A549 (cell line): ENCODE measurements around the gene IFNA4.

ENCODE experiments used
- BHLHE40 ChIP-seq: IDR thresholded peaks from 2 replicates; pipeline ENCODE4 v1.6.1; 2012; ENCODE audit warnings: low read depth, low read length, inconsistent platforms
- CEBPB ChIP-seq, 2 experiments: fragments of >200 bp in 1 of 2; sonication (Bioruptor Twin) in 1 of 2; formaldehyde crosslinking in 1 of 2; IDR thresholded peaks; 2 replicates each; pipeline ENCODE4 v1.6.1; 2012 to 2016
- CHD2 ChIP-seq: fragments of 150-350 bp; IDR thresholded peaks from 2 replicates; pipeline ENCODE4 v1.6.1; 2014; ENCODE audit warnings: low read length; ENCODE audit not compliant: partially characterized antibody
- CTCF ChIP-seq: fragments of >200 bp; sonication (Bioruptor Twin); formaldehyde crosslinking; IDR thresholded peaks from 3 replicates; pipeline ENCODE4 v1.5.1; 2016
- ELK1 ChIP-seq: fragments of 150-350 bp; IDR thresholded peaks from 2 replicates; pipeline ENCODE4 v1.6.1; 2014; ENCODE audit warnings: low read depth, mild to moderate bottlenecking, low read length
- NR3C1 ChIP-seq: fragments of >200 bp; sonication (Bioruptor Twin); formaldehyde crosslinking; IDR thresholded peaks from 3 replicates; pipeline ENCODE4 v1.6.1; 2017
- POLR2A ChIP-seq: IDR thresholded peaks from 2 replicates; pipeline ENCODE4 v1.6.1; 2012; ENCODE audit warnings: mild to moderate bottlenecking, low read length
- RARB ChIP-seq: fragments of 250-450 bp; sonication (Bioruptor Pico); IDR thresholded peaks from 2 replicates; pipeline ENCODE4 v1.8.0; 2021; ENCODE audit warnings: mild to moderate bottlenecking, moderate library complexity
- RNF2 ChIP-seq: fragments of 200-600 bp; sonication (generic); IDR thresholded peaks from 2 replicates; pipeline ENCODE4 v1.6.1; 2016; ENCODE audit warnings: low read depth, mild to moderate bottlenecking, antibody characterized with exemption, moderate library complexity, borderline replicate concordance

- TF ChIP-seq BHLHE40 (no peak), POLR2A (no peak), CTCF (no peak), RNF2 (no peak), CHD2 (no peak), CEBPB (IDR thresholded peaks at IDR 0.05) (no peak), ELK1 (no peak), RARB (no peak), NR3C1 (no peak)
Measured at GRCh38 chr9:21233258-21233657, 45.9 kb upstream of the IFNA4 start.
